A172 (cell line): ENCODE measurements around the gene LAMTOR1. TPM values are rescaled to one million over a fixed set of nuclear protein-coding genes. Genes with fewer than 3 reads are reported as not detected.
A peak's percentile ranks its signal among the peaks of the same experiment; 100 is the strongest.

Source experiments
- DNase-seq: peaks from one replicate; pipeline ENCODE4 v3.0.0-alpha.2; 2015; ENCODE audit warnings: low spot score
- total RNA-seq: library from RNA; depleted of rRNA; stranded (reverse); fragments of >200 nt; shearing (Covaris generic); gene quantifications from 2 replicates; pipeline ENCODE4 v1.2.3, GENCODE V29; 2014

LAMTOR1 gene
- total RNA-seq, 1 experiment from 2014 or later: 168 TPM

GRCh38 chr11:72081821-72082453, 21.2 kb downstream of the LAMTOR1 start:
- DNase-seq: no peak

- DNase-seq: no peak
Observed at GRCh38 chr11:72081184-72081644, 21.9 kb downstream of the LAMTOR1 start.

DNA sequence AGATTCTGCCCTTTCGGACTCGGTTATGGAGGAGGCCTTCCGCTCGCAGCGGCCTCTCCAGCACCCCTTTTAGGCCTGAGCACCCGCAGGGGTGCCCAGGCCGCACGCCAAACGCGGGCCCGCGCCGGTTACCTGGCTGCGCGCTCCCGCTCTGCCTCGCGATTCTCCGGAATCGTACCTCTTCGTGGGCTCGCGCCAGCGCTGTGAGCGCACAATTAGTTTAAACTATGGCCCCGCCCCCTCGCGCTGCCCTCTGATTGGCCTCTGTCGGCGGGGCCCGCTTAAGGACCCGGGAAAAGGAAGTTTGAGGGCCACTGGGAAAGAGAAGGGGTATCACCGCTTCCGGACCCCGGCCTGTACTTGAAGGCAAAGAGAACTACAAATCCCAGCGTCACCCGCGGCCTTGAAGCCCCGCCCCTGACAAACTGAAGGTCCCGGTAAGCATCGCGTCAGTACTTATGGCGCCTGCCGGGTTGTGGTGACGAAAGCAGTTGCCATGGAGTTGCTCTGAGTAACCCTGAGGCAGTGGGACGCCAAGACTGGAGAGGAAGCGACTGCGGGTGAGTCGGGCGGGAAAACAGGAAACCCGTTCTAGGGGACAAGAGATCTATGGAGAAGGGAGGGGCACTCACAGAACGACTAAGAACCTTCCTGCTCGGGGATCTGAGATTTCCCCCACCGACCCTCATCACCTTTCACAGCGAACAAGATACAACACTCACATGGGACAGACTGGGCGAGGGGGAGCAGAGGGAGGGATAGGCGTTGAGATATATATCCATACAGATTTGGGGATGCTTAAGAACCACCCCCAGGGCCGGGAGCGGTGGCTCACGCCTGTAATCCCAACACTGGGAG, 22.5 kb downstream of the LAMTOR1 start, which contains the start of the genes LRRC51 and NUMA1:
TSS of gene LRRC51 (plus strand) at position 525 of the 858 bp plus-strand sequence. CDS start 8,234 bp downstream, outside the sequence.
TSS of gene NUMA1 (minus strand) at position 217 of the 858 bp plus-strand sequence. CDS start 44,599 bp downstream, outside the sequence.
- DNase-seq: peak; percentile 100

DNA sequence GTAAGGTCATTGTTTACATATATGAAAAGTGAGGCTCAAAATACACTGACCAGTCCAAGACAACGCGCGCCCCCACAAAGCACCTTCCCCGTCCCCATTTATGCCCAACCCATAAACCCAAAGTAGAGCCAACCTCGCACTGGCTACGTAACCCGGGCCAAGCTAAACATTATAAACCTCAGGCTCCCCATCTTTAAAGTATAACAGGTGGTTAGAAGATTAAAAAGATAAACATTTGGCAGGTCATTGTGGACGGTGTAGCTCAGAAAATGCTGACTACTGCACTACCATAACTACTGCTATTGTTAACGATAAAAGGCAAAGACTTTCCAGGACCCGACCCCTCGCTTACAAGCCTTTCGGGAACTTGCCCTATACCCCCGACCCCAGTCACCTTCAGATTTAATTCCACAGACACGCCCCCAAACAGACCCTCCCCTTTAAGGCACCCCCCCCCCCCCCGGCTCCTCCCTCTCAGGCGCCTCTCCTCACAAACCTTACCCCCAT, 23.2 kb downstream of the LAMTOR1 start:
- DNase-seq: peak; percentile 33

GRCh38 chr11:72078477-72078876, 24.6 kb downstream of the LAMTOR1 start:
- no peak for DNase-seq

- DNase-seq: no peak
Observed at GRCh38 chr11:72075756-72076155, 27.3 kb downstream of the LAMTOR1 start.

DNA sequence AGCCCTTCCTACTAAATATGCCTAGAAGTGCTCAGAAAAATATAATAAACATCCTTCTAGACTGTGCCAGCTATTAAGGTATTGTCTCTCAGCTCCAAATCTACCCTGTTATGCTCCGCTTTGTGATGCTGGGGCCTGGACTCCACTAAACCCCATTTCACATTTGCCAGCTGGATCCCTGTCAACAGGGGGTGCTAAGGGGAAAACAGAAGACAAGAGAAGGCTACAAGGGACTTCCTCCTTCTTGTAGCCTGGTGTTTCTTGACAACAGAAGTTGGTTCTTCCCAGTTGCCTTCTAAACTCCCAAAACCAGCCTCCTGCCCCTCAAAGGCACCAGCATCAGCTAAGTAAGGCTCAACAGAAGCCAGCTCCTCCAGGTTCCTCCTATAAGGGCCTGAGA, 28.0 kb downstream of the LAMTOR1 start:
- DNase-seq: no peak

DNA sequence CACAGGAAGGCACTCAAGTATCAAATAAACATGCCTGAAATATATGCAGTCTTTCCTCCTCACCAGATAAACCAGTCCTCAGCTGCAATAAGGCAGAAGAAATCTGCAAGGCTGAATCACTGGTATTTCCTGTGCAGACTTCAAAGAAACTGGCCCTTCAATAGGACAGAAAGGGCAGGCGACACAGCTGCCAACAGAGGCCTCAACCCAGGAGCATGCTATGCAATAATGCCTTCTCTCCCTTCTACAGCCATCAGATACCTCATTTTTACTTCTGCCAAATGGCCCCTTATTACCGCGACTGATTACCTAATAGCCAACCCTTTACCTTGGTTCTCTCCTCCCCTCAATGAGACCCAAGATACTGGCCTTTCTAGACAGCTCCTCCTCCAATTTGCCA, 30.7 kb downstream of the LAMTOR1 start:
- peak; percentile 90 for DNase-seq

DNA sequence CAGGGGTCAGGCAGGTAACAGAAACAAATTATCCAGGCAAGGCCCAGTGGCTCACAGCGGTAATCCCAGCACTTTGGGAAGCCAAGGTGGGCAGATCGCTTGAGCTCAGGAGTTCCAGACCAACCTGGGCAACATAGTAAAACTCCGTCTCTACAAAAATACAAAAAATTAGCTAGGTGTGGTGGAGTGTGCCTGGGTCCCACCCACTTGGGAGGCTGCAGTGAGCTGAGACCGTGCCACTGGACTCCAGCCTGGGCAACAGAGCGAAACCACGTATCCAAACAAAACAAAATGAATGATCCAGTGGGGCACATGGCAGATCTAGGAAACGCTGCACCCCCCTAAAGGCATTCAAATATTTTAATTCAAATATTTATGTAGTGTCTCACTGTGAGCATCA, 32.6 kb downstream of the LAMTOR1 start:
- DNase-seq: no peak

GRCh38 chr11:72069787-72070251, 33.3 kb downstream of the LAMTOR1 start:
- DNase-seq: peak; percentile 94

DNA sequence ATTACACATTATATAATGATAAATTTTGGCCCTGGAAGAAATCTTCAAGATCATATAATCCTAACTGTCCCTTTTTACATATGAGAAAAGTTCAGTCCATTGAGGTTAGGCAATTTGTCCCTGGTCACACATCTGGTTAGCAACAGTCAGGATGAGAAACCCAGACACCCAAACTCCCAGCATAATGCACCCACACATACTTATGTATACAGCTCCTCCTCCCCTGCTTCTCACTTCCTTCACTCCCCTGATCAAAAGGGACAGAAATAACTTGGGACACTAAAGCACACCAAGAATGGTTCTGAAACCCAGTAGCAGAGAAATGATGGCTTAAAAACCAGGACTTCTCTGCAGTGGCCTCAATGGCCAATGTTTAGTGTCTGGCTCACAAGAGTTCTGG, 33.9 kb downstream of the LAMTOR1 start:
- no peak for DNase-seq

- no peak for DNase-seq
Observed at GRCh38 chr11:72067676-72068075, 35.4 kb downstream of the LAMTOR1 start.

DNA sequence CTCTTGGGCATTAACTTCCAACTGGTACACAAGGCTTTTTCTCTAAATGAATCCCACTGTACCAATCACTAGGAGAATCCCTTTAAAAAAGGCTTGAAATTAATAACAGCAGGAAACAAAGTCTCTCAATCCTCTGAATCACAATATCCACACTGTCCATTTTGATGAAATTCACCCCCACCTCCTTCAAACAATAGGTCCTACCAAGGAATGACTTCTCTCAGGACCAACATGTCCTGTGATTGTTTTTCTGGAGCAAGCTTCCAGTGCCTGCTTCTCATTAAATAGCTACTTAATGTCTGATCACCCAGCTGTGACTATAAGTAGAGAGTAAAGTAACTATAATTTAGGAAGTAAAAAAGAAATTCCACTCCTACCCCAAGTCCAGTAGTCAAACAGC, 35.8 kb downstream of the LAMTOR1 start:
- DNase-seq: no peak

DNA sequence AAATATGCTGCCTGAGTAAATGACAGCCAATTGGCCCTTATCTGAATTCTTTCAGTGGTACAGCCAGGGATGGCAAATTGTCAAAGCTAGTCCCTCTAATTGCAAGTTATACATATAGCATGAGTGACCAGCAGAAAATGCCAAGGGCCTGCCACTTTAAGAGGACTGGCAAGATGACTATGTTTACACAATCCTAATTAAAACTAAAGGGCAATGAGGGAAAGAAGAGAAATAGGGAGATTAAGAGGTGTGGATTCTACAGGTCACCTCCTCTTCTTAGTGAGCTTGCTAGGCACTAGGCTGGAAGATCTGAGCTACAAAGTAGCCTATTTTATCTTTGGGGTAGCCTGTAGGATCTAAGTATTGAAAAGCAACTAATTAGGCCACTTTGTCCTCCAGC, 36.2 kb downstream of the LAMTOR1 start:
- no peak for DNase-seq

DNA sequence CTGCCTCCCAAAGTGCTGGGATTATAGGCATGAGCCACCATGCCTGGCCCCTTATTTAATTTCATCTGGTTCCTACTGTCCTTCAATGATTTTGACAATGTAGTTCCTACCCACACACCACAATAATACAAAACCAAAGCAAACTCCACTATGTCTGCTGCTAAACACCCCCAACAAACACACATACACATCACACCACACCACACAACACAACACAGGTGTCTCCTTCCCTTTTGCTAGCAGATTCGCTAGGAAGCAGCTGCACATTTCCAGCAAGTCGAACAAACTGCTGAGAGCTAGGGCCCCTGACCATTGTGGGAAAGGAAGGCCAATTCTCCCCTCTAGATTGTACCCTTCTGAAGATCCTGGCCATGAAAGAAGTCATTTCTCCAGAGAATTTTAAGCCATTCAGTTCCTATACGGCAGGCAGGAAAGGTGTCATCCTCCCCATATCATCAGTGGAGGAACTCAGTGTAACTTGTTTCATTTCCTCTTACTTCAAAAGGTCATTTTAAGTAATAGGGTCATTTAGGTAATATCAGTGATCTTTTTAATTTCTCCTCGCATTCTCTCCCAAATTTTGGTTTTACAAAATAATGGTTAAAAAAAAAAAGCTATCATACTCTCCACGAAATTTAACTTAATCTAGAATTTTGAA, 41.2 kb downstream of the LAMTOR1 start:
- no peak for DNase-seq

DNA sequence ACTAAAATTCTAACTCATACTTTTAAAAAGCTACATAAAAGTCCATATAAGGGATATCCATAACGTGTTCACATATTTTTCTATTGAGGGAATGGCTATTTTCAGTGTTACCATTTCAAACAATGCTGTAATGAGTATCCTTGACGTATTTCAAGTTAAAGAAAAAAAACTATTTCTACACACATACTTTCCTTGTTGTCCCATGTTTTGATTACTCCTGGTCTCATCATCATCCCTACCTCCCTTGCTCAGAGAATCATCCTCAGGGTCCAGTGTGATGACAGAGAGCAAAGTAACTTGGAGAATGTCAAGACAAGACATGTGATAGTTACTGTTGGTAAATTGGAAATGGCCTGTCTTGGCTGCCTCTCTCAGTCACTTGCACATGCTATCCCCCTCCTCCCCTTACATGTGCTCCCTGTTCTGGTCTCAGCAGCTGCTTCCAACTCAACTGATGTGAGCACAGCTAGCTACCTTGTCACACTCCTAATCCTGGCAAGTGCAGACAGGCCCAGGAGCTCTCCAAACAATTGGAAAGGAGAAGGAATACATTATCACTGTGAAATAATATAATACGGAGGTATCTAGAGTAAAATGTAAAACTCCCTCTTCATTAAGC, 44.6 kb downstream of the LAMTOR1 start:
- DNase-seq: no peak

GRCh38 chr11:72048766-72049460, 54.2 kb downstream of the LAMTOR1 start:
- DNase-seq: no peak
